HuH-7 (cell line): Measurements from ENCODE around the gene DOK6.

Experiments used
- DNase-seq: peaks from one replicate; pipeline ENCODE4 v3.0.0; 2011; ENCODE audit warnings: low spot score

Gene DOK6

GRCh38 chr18:69539404-69539803 is 138.7 kb downstream of the DOK6 start:
- DNase-seq: no peak

GRCh38 chr18:69556228-69556627 is 155.5 kb downstream of the DOK6 start:
- DNase-seq: no peak

DNA sequence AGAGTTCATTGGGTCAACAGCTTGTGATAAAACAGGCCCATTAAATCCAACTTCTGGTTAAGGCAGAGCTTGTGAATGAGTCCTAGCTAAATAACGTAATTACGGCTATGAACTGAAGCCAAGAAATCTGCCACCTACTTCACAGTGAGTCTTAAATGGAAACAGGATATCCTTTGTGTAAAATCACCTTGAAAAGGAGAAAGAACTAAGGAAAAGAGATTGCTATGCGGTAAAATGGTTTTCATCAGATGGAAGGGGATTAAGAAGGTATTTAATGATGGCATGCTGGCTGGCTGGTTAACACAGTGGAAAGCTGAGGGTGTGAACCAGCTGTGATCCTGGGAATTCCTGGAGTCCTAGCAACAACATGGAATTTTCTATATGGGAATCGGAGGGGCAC is 156.6 kb downstream of the DOK6 start:
- no peak for DNase-seq

DNA sequence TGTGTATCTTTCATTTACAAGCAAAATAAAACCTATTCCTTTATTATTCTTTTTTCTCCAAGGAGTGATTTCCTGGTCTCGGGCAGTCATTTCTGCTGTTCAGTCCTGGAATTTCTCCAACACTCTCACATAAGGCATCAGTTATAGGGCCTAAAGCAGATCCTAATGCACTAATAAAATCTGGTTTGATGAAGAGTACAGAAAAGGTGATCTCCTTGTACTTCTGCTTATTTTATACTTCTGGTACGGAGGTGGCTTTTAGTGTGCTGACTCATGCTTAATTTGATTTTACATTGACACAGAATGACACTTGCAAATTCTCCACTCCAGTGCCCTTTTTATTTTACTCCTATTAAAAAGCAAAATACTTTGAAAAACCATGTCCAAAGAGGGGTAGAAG is 157.4 kb downstream of the DOK6 start:
- DNase-seq: no peak

GRCh38 chr18:69559604-69560003 is 158.9 kb downstream of the DOK6 start:
- DNase-seq: no peak

DNA sequence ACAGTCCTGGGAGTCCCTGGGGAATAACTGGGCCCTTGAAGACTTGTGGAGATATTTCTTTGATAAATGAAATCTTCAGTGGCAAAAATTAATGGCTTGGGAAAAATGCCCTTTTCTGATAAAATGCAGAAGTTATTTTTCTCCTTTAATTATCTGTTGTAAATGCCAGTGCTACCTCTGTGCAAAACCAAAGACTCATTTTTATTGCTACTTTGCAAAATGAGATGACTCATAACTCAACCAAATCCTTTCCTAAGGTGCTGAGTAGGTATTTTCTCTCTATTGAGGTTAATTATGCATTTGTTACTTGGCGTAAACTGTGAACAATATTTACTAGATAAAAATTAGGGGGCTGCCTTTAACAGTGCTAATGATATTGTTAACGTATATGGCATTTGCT is 163.9 kb downstream of the DOK6 start:
- no peak for DNase-seq

DNA sequence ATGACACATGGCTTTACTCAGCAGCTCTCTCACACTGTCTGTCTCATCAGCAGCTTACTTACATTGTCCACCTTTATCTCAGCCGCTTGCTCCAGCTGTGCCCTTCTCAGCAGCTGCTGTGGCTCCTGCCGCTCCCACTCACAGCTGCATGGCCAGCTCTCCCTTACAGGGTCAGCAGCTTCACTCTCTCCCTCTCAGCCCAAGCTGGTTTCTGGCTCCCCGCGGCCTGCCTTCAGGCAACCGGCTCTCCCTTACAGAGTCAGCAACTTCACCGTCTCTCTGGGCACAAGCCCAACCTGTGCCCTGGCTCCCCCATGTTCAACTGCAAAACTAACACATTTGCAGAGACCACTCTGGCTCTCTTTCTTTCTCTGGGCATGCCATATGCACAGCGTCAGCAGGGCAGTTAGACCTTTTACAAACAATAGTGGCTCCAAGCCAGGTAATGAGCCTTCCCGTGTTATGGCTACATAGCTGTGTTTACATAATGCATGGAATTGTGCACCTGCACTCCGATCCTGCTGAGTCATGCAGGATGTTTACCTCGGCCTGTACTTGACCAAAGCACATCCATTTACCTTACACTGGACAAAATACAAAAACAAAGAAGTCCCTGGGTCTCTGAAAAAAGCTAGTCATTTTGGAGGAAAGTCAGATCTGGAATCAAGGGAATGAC is 167.3 kb downstream of the DOK6 start:
- no peak for DNase-seq

DNA sequence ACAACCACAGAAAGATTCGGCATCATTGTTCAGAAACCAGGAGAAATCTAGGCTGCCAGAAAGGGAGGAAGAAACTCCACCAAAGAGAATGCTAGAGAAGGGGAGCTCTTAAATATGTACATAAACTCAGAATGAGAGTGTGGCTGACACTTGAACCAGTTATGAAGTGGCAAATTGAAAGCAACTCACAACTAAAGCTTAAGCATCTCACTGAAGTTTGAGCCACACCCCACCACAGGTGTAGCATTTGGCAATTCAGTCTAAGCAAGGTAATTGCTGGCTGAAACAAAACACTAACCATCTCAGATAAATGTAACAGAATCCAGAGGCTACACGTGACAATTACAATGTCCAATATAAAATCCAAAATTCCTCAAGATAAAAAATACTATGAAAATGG is 168.4 kb downstream of the DOK6 start:
- no peak for DNase-seq

DNA sequence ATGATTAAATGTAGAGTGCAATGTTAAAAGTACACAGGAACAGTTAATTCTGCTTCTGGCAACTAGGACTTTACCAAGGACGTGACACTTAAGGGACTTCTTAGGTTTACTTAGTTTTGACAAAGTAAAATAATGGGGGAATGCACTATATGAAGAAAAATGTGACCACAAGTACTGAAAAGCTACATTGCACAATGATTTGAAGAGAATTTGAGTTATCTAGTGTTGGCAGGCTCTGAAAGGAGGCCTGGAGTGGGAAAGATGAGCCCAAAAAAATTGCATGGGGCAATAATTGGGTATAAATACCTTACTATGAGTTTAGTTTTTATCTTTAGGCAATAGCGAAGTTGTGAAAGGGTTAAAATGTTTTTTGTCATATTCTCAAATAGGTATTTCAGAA is 173.7 kb downstream of the DOK6 start:
- no peak for DNase-seq

- DNase-seq: no peak
These were observed 179.4 kb downstream of the DOK6 start for GRCh38 chr18:69580107-69580506.

DNA sequence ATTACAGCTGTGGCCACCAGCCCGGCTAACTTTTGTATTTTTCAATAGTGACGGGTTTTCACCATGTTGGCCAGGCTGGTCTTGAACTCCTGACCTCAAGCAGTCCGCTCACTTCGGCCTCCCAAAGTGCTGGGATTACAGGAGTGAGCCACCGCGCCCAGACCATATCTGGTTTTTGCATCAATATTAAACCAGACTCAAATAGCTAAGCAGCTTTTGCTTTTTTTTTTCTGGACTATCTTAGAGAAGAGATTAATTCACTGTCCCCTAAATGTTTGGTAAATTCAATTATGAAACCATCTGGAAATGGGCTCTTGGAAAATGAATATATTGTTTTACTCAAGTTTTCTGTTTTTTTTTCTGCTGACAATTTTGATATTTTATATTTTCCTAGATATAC is 183.7 kb downstream of the DOK6 start:
- no peak for DNase-seq

GRCh38 chr18:69585696-69586095 is 185.0 kb downstream of the DOK6 start:
- DNase-seq: no peak

- no peak for DNase-seq
These were observed 185.8 kb downstream of the DOK6 start for GRCh38 chr18:69586537-69586936.

GRCh38 chr18:69588301-69588700 is 187.6 kb downstream of the DOK6 start:
- peak; percentile 8 for DNase-seq

DNA sequence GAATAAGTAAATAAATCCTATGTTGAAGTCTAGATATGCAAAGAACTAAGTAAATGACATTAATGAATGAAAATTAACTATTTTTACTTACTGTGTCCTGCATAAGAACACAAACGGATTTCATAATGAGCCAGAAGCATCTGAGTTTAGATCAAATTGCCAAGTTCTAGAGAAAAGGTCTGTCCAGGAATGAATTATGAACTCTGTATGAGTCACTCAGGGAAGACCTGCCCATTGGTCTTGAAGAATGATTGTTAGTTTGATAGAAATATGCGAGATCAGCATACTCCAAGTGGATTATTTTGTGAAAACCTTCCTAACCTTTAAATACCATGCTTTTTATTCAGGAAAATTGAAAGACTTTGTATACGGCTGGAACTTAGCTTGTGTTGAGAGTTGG is 189.5 kb downstream of the DOK6 start:
- DNase-seq: no peak

GRCh38 chr18:69596345-69596744 is 195.7 kb downstream of the DOK6 start:
- no peak for DNase-seq

- DNase-seq: no peak
These were observed 196.9 kb downstream of the DOK6 start for GRCh38 chr18:69597561-69597960.

- no peak for DNase-seq
These were observed 198.7 kb downstream of the DOK6 start for GRCh38 chr18:69599377-69599776.

DNA sequence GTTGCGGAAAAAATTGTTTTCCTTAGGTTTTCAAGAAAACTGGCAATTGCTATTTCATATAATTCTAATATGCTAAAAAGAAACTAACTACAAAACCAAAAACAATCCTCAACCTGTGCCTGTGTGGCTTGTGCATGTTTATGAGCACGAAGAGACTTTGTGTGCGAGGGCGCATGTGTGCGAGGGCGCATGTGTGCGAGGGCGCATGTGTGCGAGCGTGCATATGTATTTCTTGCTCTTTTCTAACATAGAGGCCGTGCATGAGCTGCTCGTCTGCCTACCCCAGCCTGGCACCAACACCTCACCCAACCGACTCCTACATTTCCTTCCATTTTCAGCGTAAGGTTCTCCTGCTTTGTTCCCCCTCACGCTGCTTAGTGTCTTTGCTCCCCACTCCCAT is 211.6 kb downstream of the DOK6 start:
- DNase-seq: no peak

- DNase-seq: no peak
These were observed 215.4 kb downstream of the DOK6 start for GRCh38 chr18:69616114-69616513.

DNA sequence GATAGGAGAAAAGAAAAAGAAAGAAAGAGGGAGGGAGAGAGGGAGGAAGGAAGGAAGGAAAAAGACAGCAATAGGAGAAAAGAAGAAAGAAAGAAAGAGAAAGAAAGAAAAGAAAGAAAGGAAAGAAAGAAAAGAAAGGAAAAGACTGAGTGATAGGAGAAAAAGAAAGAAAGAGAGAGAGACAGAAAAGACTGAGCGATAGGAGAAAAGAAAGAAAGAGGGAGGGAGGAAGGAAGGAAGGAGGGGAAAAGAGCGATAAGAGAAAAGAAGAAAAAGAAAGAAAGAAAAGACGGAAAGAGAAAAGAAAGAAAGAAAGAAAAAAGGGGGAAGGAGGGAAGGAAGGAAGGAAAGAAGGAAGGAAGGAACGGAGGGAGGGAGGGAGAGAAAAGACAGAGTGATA is 216.7 kb downstream of the DOK6 start:
- DNase-seq: no peak

GRCh38 chr18:69617888-69618287 is 217.2 kb downstream of the DOK6 start:
- no peak for DNase-seq

DNA sequence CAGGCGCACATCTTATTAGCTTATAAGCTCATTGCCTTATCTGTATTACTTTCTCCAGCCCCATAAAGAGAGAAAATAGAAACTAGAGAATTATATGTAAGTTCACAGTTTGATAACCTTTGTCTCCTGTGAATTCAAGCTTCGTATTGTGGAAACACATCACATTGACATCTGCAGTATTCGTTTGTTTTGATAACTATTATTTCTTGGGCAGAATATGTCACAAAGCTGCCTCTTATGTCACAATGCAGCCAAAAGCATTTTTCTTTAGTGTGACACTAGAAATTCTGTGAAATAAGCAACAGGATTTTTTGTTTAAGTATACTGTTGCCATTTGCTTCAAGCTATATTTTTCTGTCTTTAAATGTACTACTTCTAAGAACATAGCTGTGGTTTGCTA is 221.5 kb downstream of the DOK6 start:
- no peak for DNase-seq

- DNase-seq: no peak
These were observed 222.3 kb downstream of the DOK6 start for GRCh38 chr18:69622961-69623360.

DNA sequence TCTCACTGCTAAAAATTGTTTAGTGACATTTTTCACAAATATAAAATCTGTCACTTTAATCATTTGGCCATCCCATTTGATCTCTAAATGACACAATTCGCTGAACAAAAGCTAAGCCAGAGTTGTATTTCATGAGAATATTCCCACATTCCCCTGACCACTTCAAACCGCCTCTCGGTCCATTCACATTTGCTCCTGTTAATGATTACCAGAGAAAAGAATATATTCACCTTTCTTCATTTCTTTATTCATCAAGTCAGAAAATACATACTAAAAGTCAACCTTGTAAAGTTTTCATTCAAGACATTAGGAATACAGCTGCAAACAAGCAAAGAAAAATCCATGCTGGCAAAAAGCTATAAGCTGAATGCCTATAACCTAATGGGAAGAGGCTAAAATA is 225.5 kb downstream of the DOK6 start:
- DNase-seq: no peak
